HepG2 (cell line): Measurements from ENCODE around the gene KIF3C. TPM values are rescaled to one million over a fixed set of nuclear protein-coding genes. Genes with fewer than 3 reads are reported as not detected.
A peak's percentile ranks its signal among the peaks of the same experiment; 100 is the strongest.

Experiments
- ARNT2 ChIP-seq: sonication (generic); formaldehyde crosslinking; IDR thresholded peaks from 2 replicates; pipeline ENCODE4 v1.8.0; 2022; ENCODE audit warnings: mild to moderate bottlenecking, low read depth, missing genetic modification reagents, moderate library complexity
- MAZ ChIP-seq, 2 experiments: sonication (generic) in 1 of 2; formaldehyde crosslinking in 1 of 2; IDR thresholded peaks; 2 replicates each; pipeline versions ENCODE4 v1.5.0 to v1.6.1; 2012 to 2020; ENCODE audit warnings: low read depth in 2 of 2, mild to moderate bottlenecking in 2 of 2, borderline replicate concordance in 1 of 2, improper control_type of control experiment in 1 of 2, low read length in 1 of 2, missing genetic modification reagents in 1 of 2, moderate library complexity in 1 of 2
- MEIS2 ChIP-seq: sonication (generic); formaldehyde crosslinking; IDR thresholded peaks from 2 replicates; pipeline ENCODE4 v1.9.0; 2021; ENCODE audit warnings: mild to moderate bottlenecking, missing genetic modification reagents
- MXD4 ChIP-seq: IDR thresholded peaks from 2 replicates; pipeline ENCODE4 v1.6.1; 2016; ENCODE audit warnings: mild to moderate bottlenecking, missing biosample characterization, missing genetic modification reagents
- RBAK ChIP-seq: sonication (generic); formaldehyde crosslinking; IDR thresholded peaks from 2 replicates; pipeline ENCODE4 v1.5.1; 2020; ENCODE audit warnings: mild to moderate bottlenecking, missing genetic modification reagents
- RELA ChIP-seq: sonication (generic); formaldehyde crosslinking; IDR thresholded peaks from 2 replicates; pipeline ENCODE4 v1.4.0; 2020; ENCODE audit warnings: missing genetic modification reagents
- SAFB2 ChIP-seq: sonication (generic); formaldehyde crosslinking; IDR thresholded peaks from 2 replicates; pipeline ENCODE4 v1.5.1; 2020; ENCODE audit warnings: missing genetic modification reagents, low read depth, mild to moderate bottlenecking, borderline replicate concordance
- SMYD3 ChIP-seq: sonication (generic); formaldehyde crosslinking; IDR thresholded peaks from 2 replicates; pipeline ENCODE4 v1.8.1; 2023; ENCODE audit warnings: mild to moderate bottlenecking, missing genetic modification reagents
- SRSF1 ChIP-seq: fragments of 200-400 bp; formaldehyde crosslinking; optimal IDR thresholded peaks from 2 replicates; pipeline ENCODE3; 2017; ENCODE audit warnings: mild to moderate bottlenecking, low read depth, low read length, moderate library complexity
- TCF12 ChIP-seq, 2 experiments: fragments of 450-650 bp in 1 of 2; sonication (generic) in 1 of 2; formaldehyde crosslinking in 1 of 2; IDR thresholded peaks; 2 replicates each; pipeline versions ENCODE4 v1.6.1 to v1.8.0; 2017 to 2022; ENCODE audit warnings: antibody characterized with exemption in 1 of 2, mild to moderate bottlenecking in 1 of 2, missing genetic modification reagents in 1 of 2, moderate library complexity in 1 of 2
- ZNF317 ChIP-seq: sonication (generic); formaldehyde crosslinking; IDR thresholded peaks from 2 replicates; pipeline ENCODE4 v1.5.0; 2020; ENCODE audit warnings: mild to moderate bottlenecking, missing genetic modification reagents
- ZNF530 ChIP-seq: sonication (generic); formaldehyde crosslinking; IDR thresholded peaks from 2 replicates; pipeline ENCODE4 v1.5.0; 2020; ENCODE audit warnings: low read depth, mild to moderate bottlenecking, missing genetic modification reagents
- ZNF567 ChIP-seq: sonication (generic); formaldehyde crosslinking; IDR thresholded peaks from 2 replicates; pipeline ENCODE4 v1.8.1; 2023; ENCODE audit warnings: mild to moderate bottlenecking, missing genetic modification reagents, borderline replicate concordance
- polyA plus RNA-seq, 8 experiments: library from polyadenylated mRNA; depleted of rRNA in 3 of 8; stranded (reverse) in 7 of 8; unstranded in 1 of 8; fragments of >200 nt; fragmentation: Illumina TruSeq in 4 of 8; extraction: Trizol in 4 of 8; gene quantifications; 2 replicates each; pipeline versions ENCODE4 v1.2.1 to v1.2.3, GENCODE V29; 2011 to 2016; ENCODE audit warnings: low read depth in 4 of 8, missing spikeins in 1 of 8, mixed read lengths in 1 of 8; ENCODE audit not compliant: insufficient read depth in 1 of 8
- total RNA-seq, 5 experiments: library from RNA; depleted of rRNA; stranded (reverse); fragments of >200 nt; fragmentation: Illumina TruSeq; extraction: Trizol; gene quantifications; 2 replicates each; pipeline ENCODE4 v1.2.3, GENCODE V29; 2016; ENCODE audit warnings: low read depth in 1 of 5
- TF ChIP-seq, protein P1 (sequence below): sonication (generic); formaldehyde crosslinking; IDR thresholded peaks from 2 replicates; pipeline ENCODE4 v1.5.0; 2020; ENCODE audit warnings: missing genetic modification reagents
- TF ChIP-seq, protein P2 (sequence below): IDR thresholded peaks from 2 replicates; pipeline ENCODE4 v1.6.1; 2016; ENCODE audit warnings: missing compliant biosample characterization, missing genetic modification reagents, borderline replicate concordance
- TF ChIP-seq, protein P3 (sequence below): sonication (generic); formaldehyde crosslinking; IDR thresholded peaks from 2 replicates; pipeline ENCODE4 v1.4.0; 2020; ENCODE audit warnings: mild to moderate bottlenecking, missing genetic modification reagents, borderline replicate concordance

KIF3C gene
- total and polyA plus RNA-seq, 2 of the 13 experiments (the other 11 are each of a cell fraction or from before 2014, with no cell fraction given), result 3.6 to 4.9 TPM

DNA sequence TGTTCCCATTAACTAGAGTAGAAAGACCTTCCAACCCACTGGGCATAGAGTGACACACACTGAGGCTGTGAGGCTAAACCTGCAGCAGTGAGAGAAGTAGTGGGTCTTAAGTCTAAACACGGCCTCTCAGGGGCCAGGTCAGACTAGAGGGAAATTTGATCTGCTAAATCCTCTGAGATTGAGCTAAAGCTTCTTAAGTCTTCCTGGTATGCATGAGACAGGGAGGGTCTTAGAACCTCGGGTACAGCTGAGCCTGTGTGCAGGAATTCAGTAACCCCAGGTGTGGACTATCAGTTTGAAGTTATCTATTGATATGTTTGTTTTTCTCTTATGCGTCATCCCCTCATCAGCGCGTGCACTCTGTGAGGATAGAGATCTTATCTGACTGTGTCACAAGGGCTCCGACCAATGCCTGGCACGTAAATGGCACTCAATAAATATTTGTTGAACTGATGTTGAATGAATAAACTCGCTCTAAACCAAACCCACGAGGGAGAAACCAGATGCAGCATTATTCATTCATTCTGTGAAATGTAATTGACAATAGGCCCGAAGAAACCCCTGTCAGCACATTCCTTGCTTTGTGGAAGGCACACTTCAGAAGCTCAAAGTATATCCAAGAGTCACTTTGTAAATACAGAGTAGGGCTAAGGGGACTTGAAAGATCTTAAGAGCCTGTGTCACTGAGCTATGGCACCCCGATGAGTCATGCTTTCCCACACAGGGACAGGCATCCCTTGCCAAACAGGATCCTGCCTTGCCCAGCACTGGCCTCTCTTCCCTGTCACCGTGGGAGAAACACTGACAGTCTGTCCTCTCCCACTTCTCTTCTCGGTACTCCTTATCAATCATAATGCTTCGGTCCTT lies 29.9 kb upstream of the KIF3C start (continued):
- TF ChIP-seq SAFB2 (CRISPR knock-in tag) (peak; percentile 65; the same call in 1 of the 2 replicates), RBAK (CRISPR knock-in tag) (no peak), ZNF567 (CRISPR knock-in tag) (no peak), RELA (CRISPR knock-in tag) (no peak), MEIS2 (0 out of 2 replicates have a peak, but pooled peaks have one; percentile 36), ZNF530 (CRISPR knock-in tag) (no peak), SRSF1 (no peak), TCF12 (IDR thresholded peaks at IDR 0.05) (no peak), TCF12 (CRISPR knock-in tag; IDR thresholded peaks at IDR 0.05) (no peak), MAZ (IDR thresholded peaks at IDR 0.05; ENCODE audit: borderline replicate concordance, low read depth, low read length) (no peak), MAZ (CRISPR knock-in tag; IDR thresholded peaks at IDR 0.05; ENCODE audit: low read depth) (no peak), ZNF317 (no peak), SMYD3 (no peak), MXD4 (CRISPR knock-in tag) (no peak), ARNT2 (peak; percentile 55; the same call in 1 of the 2 replicates)
- TF ChIP-seq, protein P1, sequence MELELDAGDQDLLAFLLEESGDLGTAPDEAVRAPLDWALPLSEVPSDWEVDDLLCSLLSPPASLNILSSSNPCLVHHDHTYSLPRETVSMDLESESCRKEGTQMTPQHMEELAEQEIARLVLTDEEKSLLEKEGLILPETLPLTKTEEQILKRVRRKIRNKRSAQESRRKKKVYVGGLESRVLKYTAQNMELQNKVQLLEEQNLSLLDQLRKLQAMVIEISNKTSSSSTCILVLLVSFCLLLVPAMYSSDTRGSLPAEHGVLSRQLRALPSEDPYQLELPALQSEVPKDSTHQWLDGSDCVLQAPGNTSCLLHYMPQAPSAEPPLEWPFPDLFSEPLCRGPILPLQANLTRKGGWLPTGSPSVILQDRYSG (CRISPR knock-in tag), result no peak
- TF ChIP-seq, protein P2, sequence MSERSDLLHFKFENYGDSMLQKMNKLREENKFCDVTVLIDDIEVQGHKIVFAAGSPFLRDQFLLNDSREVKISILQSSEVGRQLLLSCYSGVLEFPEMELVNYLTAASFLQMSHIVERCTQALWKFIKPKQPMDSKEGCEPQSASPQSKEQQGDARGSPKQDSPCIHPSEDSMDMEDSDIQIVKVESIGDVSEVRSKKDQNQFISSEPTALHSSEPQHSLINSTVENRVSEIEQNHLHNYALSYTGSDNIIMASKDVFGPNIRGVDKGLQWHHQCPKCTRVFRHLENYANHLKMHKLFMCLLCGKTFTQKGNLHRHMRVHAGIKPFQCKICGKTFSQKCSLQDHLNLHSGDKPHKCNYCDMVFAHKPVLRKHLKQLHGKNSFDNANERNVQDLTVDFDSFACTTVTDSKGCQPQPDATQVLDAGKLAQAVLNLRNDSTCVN (CRISPR knock-in tag), result no peak
- TF ChIP-seq, protein P3, sequence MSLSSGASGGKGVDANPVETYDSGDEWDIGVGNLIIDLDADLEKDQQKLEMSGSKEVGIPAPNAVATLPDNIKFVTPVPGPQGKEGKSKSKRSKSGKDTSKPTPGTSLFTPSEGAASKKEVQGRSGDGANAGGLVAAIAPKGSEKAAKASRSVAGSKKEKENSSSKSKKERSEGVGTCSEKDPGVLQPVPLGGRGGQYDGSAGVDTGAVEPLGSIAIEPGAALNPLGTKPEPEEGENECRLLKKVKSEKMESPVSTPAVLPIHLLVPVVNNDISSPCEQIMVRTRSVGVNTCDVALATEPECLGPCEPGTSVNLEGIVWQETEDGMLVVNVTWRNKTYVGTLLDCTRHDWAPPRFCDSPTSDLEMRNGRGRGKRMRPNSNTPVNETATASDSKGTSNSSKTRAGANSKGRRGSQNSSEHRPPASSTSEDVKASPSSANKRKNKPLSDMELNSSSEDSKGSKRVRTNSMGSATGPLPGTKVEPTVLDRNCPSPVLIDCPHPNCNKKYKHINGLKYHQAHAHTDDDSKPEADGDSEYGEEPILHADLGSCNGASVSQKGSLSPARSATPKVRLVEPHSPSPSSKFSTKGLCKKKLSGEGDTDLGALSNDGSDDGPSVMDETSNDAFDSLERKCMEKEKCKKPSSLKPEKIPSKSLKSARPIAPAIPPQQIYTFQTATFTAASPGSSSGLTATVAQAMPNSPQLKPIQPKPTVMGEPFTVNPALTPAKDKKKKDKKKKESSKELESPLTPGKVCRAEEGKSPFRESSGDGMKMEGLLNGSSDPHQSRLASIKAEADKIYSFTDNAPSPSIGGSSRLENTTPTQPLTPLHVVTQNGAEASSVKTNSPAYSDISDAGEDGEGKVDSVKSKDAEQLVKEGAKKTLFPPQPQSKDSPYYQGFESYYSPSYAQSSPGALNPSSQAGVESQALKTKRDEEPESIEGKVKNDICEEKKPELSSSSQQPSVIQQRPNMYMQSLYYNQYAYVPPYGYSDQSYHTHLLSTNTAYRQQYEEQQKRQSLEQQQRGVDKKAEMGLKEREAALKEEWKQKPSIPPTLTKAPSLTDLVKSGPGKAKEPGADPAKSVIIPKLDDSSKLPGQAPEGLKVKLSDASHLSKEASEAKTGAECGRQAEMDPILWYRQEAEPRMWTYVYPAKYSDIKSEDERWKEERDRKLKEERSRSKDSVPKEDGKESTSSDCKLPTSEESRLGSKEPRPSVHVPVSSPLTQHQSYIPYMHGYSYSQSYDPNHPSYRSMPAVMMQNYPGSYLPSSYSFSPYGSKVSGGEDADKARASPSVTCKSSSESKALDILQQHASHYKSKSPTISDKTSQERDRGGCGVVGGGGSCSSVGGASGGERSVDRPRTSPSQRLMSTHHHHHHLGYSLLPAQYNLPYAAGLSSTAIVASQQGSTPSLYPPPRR (CRISPR knock-in tag), result peak; percentile 82; the same call in 1 of the 2 replicates
